Measurements from ENCODE around the gene FANCB.

- TF ChIP-seq CTCF (IDR thresholded peaks at IDR 0.05): no peak
- no peak for TF ChIP-seq POLR2A (IDR thresholded peaks at IDR 0.05)
Observed at GRCh38 chrX:14916017-14916674, 43.3 kb upstream of the FANCB start.

Data from lower leg skin (tissue), 3 donors.